Measurements from ENCODE around the gene HS3ST6. TPM values are rescaled to one million over a fixed set of nuclear protein-coding genes. Genes with fewer than 3 reads are reported as not detected.
"Not testable (repeated sequence)": the region's sequence is repeated elsewhere in the genome, so short reads cannot be mapped to it uniquely, and the experiment has no call there.

HS3ST6 gene
- total RNA-seq, 1 donor from 2014 or later = not detected

DNA sequence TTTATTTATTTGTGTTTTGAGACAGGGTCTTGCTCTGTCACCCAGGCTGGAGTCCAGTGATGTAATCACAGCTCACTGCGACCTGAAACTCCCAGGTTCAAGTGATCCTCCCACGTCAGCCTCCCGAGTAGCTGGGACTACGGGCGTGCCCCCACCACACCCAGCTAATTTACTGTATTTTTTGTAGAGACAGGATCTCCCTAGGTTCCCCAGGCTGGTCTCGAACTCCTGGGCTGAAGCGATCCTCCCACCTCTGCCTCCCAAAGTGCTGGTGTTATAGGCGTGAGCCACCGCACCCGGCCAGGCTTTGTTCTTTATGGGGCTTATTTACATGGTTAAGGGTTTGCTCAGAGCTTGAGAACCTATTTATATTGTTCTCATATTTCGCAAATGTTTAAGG, 40.4 kb downstream of the HS3ST6 start:
- TF ChIP-seq EZH2phosphoT487 (IDR thresholded peaks at IDR 0.05) (no peak), EZH2 (IDR thresholded peaks at IDR 0.05) (no peak)
- TF ChIP-seq, protein P1, sequence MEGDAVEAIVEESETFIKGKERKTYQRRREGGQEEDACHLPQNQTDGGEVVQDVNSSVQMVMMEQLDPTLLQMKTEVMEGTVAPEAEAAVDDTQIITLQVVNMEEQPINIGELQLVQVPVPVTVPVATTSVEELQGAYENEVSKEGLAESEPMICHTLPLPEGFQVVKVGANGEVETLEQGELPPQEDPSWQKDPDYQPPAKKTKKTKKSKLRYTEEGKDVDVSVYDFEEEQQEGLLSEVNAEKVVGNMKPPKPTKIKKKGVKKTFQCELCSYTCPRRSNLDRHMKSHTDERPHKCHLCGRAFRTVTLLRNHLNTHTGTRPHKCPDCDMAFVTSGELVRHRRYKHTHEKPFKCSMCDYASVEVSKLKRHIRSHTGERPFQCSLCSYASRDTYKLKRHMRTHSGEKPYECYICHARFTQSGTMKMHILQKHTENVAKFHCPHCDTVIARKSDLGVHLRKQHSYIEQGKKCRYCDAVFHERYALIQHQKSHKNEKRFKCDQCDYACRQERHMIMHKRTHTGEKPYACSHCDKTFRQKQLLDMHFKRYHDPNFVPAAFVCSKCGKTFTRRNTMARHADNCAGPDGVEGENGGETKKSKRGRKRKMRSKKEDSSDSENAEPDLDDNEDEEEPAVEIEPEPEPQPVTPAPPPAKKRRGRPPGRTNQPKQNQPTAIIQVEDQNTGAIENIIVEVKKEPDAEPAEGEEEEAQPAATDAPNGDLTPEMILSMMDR (IDR thresholded peaks at IDR 0.05) = no peak
- Histone ChIP-seq H4K20me1 (ENCODE audit: low read depth) (no peaks in the 10 kb centered on the region), H3K27me3 (peaks cover 76% of the 10 kb centered on the region), H3K79me2 (ENCODE audit: low read depth) (no peaks in the 10 kb centered on the region), H3F3A (ENCODE audit: low read depth) (no peaks in the 10 kb centered on the region), H3K4me1 (no peaks in the 10 kb centered on the region), H3K4me2 (no peak overlapping the region), H3K27ac (no peak overlapping the region), H3K4me3 (no peak overlapping the region), H2AFZ (replicated peaks) (no peak overlapping the region), H3K36me3 (no peaks in the 10 kb centered on the region), H3K9ac (no peak overlapping the region), H3K9me3 (ENCODE audit: low read depth) (no peaks in the 10 kb centered on the region)
- peaks cover 3% of the 10 kb centered on the region for H3K4me1 Mint-ChIP-seq
- no peak overlapping the region for H3K4me3 Mint-ChIP-seq
- H3K27ac Mint-ChIP-seq = no peak overlapping the region
- H3K36me3 Mint-ChIP-seq = no peaks in the 10 kb centered on the region
- H3K27me3 Mint-ChIP-seq (ENCODE audit: insufficient read depth, low read depth) = peaks cover 18% of the 10 kb centered on the region
- DNase-seq (ENCODE audit: low spot score) = no peak
- no peaks in the 10 kb centered on the region for H3K9me3 Mint-ChIP-seq

DNA sequence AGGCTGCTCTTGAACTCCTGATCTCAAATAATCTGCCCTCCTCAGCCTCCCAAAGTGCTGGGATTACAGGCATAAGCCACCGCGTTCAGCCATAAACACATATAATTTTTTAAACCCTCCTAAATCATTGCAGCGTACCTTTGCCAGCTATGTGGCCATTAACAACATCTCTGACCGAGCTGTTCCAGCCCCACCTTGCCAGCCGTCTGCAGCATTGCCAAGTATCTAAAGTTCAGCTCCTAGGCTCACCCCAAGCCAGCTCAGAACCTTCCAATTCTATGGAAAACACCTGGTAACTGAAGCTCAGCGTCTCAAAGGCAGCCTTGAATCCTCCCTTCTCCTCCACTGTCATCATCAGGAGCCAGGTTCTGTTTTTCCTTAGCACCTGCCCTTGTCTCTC, 41.1 kb downstream of the HS3ST6 start:
- H3K27me3 ChIP-seq = peaks cover 83% of the 10 kb centered on the region
- no peaks in the 10 kb centered on the region for H4K20me1 ChIP-seq (ENCODE audit: low read depth)
- H3K4me2 ChIP-seq = no peak overlapping the region
- Mint-ChIP-seq H3K4me1 (peaks cover 8% of the 10 kb centered on the region), H3K9me3 (peaks cover 3% of the 10 kb centered on the region), H3K27ac (no peak overlapping the region), H3K36me3 (peaks cover 1% of the 10 kb centered on the region), H3K27me3 (ENCODE audit: insufficient read depth, low read depth) (peaks cover 24% of the 10 kb centered on the region), H3K4me3 (peak overlapping the region; percentile 61)
- H3K79me2 ChIP-seq (ENCODE audit: low read depth) = no peaks in the 10 kb centered on the region
- H2AFZ ChIP-seq (replicated peaks) = no peak overlapping the region
- no peaks in the 10 kb centered on the region for H3K9me3 ChIP-seq (ENCODE audit: low read depth)
- no peak overlapping the region for H3K27ac ChIP-seq
- H3F3A ChIP-seq (ENCODE audit: low read depth) = no peaks in the 10 kb centered on the region
- TF ChIP-seq, protein P1 (IDR thresholded peaks at IDR 0.05) = no peak
- no peak for TF ChIP-seq EZH2phosphoT487 (IDR thresholded peaks at IDR 0.05)
- no peak for TF ChIP-seq EZH2 (IDR thresholded peaks at IDR 0.05)
- H3K36me3 ChIP-seq = no peaks in the 10 kb centered on the region
- H3K4me1 ChIP-seq = no peaks in the 10 kb centered on the region
- no peak overlapping the region for H3K9ac ChIP-seq
- no peak overlapping the region for H3K4me3 ChIP-seq
- no peak for DNase-seq (ENCODE audit: low spot score)

DNA sequence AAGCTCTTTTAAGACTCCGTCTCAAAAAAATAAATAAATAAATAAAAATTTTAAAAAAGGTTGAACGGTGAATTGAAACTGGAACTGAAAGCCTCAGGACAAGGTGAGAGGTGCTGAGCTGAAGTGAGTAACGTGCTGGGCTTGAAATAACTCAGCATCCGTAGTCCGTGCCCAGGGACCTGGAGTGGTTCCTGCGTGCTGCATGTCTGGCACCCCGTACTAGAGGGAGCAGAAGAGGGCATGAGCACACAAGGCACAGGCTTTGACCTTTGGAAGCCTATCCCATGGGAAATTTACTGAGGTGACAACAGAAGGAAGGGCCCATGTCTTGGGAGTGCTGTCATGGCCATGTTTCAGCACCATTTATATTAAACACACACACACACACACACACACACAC, 41.7 kb downstream of the HS3ST6 start:
- no peak overlapping the region for H3K4me3 ChIP-seq
- no peak overlapping the region for H3K4me2 ChIP-seq
- no peaks in the 10 kb centered on the region for H3F3A ChIP-seq (ENCODE audit: low read depth)
- no peaks in the 10 kb centered on the region for H3K9me3 ChIP-seq (ENCODE audit: low read depth)
- Mint-ChIP-seq H3K4me3 (no peak overlapping the region), H3K9me3 (peaks cover 3% of the 10 kb centered on the region), H3K27me3 (ENCODE audit: insufficient read depth, low read depth) (peaks cover 24% of the 10 kb centered on the region), H3K27ac (no peak overlapping the region), H3K4me1 (peaks cover 8% of the 10 kb centered on the region), H3K36me3 (peaks cover 1% of the 10 kb centered on the region)
- H3K79me2 ChIP-seq (ENCODE audit: low read depth) = no peaks in the 10 kb centered on the region
- DNase-seq (ENCODE audit: low spot score) = no peak
- H4K20me1 ChIP-seq (ENCODE audit: low read depth) = no peaks in the 10 kb centered on the region
- TF ChIP-seq, protein P1 (IDR thresholded peaks at IDR 0.05) = no peak
- TF ChIP-seq EZH2 (IDR thresholded peaks at IDR 0.05) = no peak
- TF ChIP-seq EZH2phosphoT487 (IDR thresholded peaks at IDR 0.05) = no peak
- H3K36me3 ChIP-seq = no peaks in the 10 kb centered on the region
- no peak overlapping the region for H3K9ac ChIP-seq
- no peak overlapping the region for H3K27ac ChIP-seq
- peaks cover 88% of the 10 kb centered on the region for H3K27me3 ChIP-seq
- no peak overlapping the region for H2AFZ ChIP-seq (replicated peaks)
- no peaks in the 10 kb centered on the region for H3K4me1 ChIP-seq

DNA sequence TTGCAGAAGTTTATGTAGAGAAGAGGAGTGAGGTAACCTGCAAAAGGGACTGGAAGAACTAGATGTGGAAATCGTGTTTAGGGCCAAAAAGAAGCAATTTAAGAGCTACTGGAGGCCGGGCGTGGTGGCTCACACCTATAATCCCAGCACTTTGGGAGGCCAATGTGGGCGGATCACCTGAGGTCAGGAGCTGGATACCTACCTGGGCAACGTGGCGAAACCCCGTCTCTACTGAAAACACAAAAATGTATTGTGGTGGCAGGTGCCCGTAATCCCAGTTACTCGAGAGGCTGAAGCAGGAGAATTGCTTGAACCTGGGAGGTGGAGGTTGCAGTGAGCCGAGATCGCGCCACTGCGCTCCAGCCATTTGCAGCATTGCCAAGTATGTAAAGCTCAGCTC, 42.1 kb downstream of the HS3ST6 start:
- H3K36me3 Mint-ChIP-seq; H3K9me3 Mint-ChIP-seq; DNase-seq (ENCODE audit: low spot score); H3K4me1 Mint-ChIP-seq; H3K36me3 ChIP-seq; H3K79me2 ChIP-seq (ENCODE audit: low read depth); H3K4me3 ChIP-seq; H3K9me3 ChIP-seq (ENCODE audit: low read depth); H3F3A ChIP-seq (ENCODE audit: low read depth); H4K20me1 ChIP-seq (ENCODE audit: low read depth); H3K27ac ChIP-seq; H3K4me3 Mint-ChIP-seq; H2AFZ ChIP-seq (replicated peaks); H3K4me1 ChIP-seq; H3K9ac ChIP-seq; H3K4me2 ChIP-seq; H3K27ac Mint-ChIP-seq: not testable (repeated sequence)
- peaks cover 24% of the 10 kb centered on the region for H3K27me3 Mint-ChIP-seq (ENCODE audit: insufficient read depth, low read depth)
- H3K27me3 ChIP-seq = peaks cover 85% of the 10 kb centered on the region
